Nephron (organoid): ENCODE measurements around the gene HNRNPU.

Experiments used
- H3K27ac Mint-ChIP-seq, 3 experiments: 2 replicates each; pipeline ENCODE4 v1.8.0; 2020; ENCODE audit warnings: mixed read lengths in 3 of 3, mild to moderate bottlenecking in 2 of 3, moderate library complexity in 1 of 3
- H3K27me3 Mint-ChIP-seq: 2 replicates; pipeline ENCODE4 v1.8.0; 2021; ENCODE audit warnings: low read depth, mild to moderate bottlenecking, moderate library complexity, mixed read lengths
- H3K36me3 Mint-ChIP-seq: 2 replicates; pipeline ENCODE4 v1.8.0; 2020; ENCODE audit warnings: low read depth, mixed read lengths
- H3K4me1 Mint-ChIP-seq: 2 replicates; pipeline ENCODE4 v1.8.0; 2020; ENCODE audit warnings: mixed read lengths
- H3K4me3 Mint-ChIP-seq, 3 experiments: 2 replicates each; pipeline ENCODE4 v1.8.0; 2020; ENCODE audit warnings: mild to moderate bottlenecking in 3 of 3, mixed read lengths in 3 of 3, moderate library complexity in 2 of 3
- H3K9me3 Mint-ChIP-seq: 2 replicates; pipeline ENCODE4 v1.8.0; 2020; ENCODE audit warnings: mixed read lengths
- TF ChIP-seq, protein P1 (sequence below), 3 experiments: fragments of 200-600 bp; sonication (generic); IDR thresholded peaks; one replicate each; pipeline ENCODE4 v1.5.0; 2021; ENCODE audit warnings: antibody characterized with exemption in 3 of 3; ENCODE audit not compliant: unreplicated experiment in 3 of 3

HNRNPU gene

DNA sequence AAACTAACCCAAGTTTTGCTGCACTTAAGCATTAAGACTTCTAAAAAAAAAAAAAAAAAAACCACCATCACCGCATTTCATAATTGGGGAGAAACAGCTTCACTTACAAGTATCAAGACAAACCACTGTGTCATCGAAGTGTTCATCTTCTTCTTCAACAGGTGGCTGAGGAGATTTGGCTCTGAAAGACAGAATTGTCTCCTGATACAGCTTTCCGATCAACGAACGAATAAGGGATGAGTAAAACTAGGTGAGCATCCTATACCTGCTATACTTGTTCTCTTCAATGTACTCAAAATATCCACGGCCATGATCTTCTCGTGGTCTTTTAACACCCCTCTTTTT, 2.0 kb downstream of the HNRNPU start:
- Mint-ChIP-seq H3K27ac (peak overlapping the region; percentile 95 to 99 (median 99)), H3K4me3 (peak overlapping the region; percentile 96 to 99 (median 97)), H3K9me3 (no peaks in the 10 kb centered on the region), H3K4me1 (peaks cover 54% of the 10 kb centered on the region), H3K36me3 (peaks cover 50% of the 10 kb centered on the region), H3K27me3 (no peaks in the 10 kb centered on the region)
- TF ChIP-seq, protein P1, sequence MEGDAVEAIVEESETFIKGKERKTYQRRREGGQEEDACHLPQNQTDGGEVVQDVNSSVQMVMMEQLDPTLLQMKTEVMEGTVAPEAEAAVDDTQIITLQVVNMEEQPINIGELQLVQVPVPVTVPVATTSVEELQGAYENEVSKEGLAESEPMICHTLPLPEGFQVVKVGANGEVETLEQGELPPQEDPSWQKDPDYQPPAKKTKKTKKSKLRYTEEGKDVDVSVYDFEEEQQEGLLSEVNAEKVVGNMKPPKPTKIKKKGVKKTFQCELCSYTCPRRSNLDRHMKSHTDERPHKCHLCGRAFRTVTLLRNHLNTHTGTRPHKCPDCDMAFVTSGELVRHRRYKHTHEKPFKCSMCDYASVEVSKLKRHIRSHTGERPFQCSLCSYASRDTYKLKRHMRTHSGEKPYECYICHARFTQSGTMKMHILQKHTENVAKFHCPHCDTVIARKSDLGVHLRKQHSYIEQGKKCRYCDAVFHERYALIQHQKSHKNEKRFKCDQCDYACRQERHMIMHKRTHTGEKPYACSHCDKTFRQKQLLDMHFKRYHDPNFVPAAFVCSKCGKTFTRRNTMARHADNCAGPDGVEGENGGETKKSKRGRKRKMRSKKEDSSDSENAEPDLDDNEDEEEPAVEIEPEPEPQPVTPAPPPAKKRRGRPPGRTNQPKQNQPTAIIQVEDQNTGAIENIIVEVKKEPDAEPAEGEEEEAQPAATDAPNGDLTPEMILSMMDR (IDR thresholded peaks at IDR 0.05; ENCODE audit: unreplicated experiment in 3 of 3), result no peak

DNA sequence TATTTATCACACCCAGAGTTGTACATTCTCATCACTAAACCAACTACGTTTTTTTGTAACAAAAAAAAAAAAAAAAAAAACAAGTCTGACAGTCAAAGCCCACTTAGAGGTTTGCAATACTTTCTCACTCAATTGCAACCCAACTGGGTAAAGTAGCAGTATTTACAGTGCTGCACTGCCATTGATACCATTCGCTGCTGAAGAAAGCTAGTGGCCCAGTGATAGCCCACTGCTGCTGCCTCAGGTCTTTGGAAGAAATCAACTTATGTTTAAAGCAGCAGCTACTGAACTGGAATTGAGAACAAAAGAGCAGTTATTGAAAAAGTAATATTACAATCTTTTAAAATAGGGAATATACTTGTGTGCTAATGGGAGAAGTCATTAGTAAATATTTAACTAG, 2.7 kb downstream of the HNRNPU start:
- Mint-ChIP-seq H3K4me1 (peaks cover 54% of the 10 kb centered on the region), H3K27me3 (no peaks in the 10 kb centered on the region), H3K4me3 (peak overlapping the region; percentile 96 to 99 (median 97)), H3K9me3 (no peaks in the 10 kb centered on the region), H3K27ac (peak overlapping the region; percentile 82 to 99 (median 90)), H3K36me3 (peaks cover 56% of the 10 kb centered on the region)
- TF ChIP-seq, protein P1 (IDR thresholded peaks at IDR 0.05; ENCODE audit: unreplicated experiment in 3 of 3), result no peak

DNA sequence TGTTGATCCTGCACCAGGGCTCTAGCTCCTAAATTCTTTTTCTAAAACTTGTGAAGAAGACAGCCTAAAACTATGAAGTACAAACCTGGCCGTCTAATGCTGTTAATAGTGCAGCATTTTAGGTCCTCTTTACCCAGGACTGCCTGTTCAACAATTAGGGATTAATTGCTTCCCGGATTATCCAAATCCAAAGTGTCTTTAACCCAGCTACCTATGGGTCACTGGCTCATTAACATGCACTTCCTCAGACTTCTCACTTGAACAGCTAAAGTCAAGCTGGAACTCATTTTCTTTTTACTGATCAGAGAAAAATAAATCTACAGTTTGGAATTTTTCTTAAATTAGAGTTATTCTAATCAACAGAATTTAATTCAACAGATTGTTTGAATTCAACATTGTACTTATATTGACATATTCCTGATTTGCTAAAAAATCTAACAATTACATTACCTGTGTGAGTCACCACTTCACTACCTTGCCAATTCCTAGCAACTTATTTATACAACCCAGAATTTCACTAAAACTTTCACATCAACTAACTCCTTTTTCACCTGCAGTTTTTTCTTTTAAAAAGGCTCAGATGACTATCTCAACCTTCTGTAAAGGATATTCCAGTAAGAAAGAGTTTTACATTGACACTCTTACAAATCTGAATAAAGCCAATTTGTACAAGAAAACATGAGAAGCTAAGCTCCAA, 3.3 kb downstream of the HNRNPU start:
- H3K4me1 Mint-ChIP-seq, result peaks cover 52% of the 10 kb centered on the region
- H3K27ac Mint-ChIP-seq, result peak overlapping the region; percentile 82 to 99 (median 90)
- H3K27me3 Mint-ChIP-seq, result no peaks in the 10 kb centered on the region
- TF ChIP-seq, protein P1 (IDR thresholded peaks at IDR 0.05; ENCODE audit: unreplicated experiment in 3 of 3), result no peak
- H3K4me3 Mint-ChIP-seq, result peak overlapping the region; percentile 96 to 99 (median 97)
- no peaks in the 10 kb centered on the region for H3K9me3 Mint-ChIP-seq
- H3K36me3 Mint-ChIP-seq, result peaks cover 62% of the 10 kb centered on the region

DNA sequence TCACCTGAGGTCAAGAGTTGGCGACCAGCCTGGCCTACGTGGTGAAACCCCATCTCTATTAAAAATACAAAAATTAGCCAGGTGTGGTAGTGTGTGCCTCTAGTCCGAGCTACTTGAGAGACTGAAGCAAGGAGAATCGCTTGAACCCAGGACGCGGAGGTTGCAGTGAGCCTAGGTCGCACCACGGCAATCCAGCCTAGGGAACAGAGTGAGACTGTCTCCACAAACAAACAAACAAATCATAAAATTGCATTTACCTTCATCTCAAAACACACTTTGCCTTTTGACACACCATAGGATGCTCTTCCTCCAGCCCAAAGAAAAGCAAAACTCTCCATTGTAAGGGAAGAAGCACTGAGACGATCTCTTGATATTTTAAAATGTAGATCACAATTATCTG, 4.3 kb downstream of the HNRNPU start:
- peaks cover 42% of the 10 kb centered on the region for H3K4me1 Mint-ChIP-seq
- peaks cover 72% of the 10 kb centered on the region for H3K36me3 Mint-ChIP-seq
- H3K9me3 Mint-ChIP-seq, result no peaks in the 10 kb centered on the region
- peak overlapping the region; percentile 15 to 48 (median 31) for H3K27ac Mint-ChIP-seq
- no peaks in the 10 kb centered on the region for H3K27me3 Mint-ChIP-seq
- TF ChIP-seq, protein P1 (IDR thresholded peaks at IDR 0.05; ENCODE audit: unreplicated experiment in 3 of 3), result no peak
- peak overlapping the region; percentile 96 to 99 (median 97) for H3K4me3 Mint-ChIP-seq

DNA sequence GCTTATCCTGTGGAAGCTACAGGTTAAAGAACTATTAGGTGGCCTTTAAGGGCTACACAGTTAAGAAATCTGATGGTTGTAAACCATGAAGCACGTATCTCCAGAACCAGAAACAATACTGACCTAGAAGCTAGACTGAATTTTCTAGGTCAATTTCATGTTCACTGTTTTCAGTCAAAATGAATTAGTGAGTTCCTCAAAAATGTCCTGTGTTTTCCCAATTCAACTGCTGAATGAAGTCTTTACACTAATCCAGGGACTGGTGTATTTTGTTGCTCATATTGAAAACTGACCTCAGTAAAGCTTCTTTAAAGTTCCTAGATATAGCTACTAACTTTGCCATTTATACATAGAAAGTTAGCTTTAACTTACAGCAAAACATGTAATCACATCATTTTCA, 6.0 kb downstream of the HNRNPU start:
- Mint-ChIP-seq H3K9me3 (no peaks in the 10 kb centered on the region), H3K27ac (peak overlapping the region in 1 of 3 experiments; percentile 1), H3K27me3 (no peaks in the 10 kb centered on the region), H3K36me3 (peaks cover 89% of the 10 kb centered on the region), H3K4me3 (peak overlapping the region in 1 of 3 experiments; percentile 19), H3K4me1 (peaks cover 40% of the 10 kb centered on the region)
- TF ChIP-seq, protein P1 (IDR thresholded peaks at IDR 0.05; ENCODE audit: unreplicated experiment in 3 of 3), result no peak

DNA sequence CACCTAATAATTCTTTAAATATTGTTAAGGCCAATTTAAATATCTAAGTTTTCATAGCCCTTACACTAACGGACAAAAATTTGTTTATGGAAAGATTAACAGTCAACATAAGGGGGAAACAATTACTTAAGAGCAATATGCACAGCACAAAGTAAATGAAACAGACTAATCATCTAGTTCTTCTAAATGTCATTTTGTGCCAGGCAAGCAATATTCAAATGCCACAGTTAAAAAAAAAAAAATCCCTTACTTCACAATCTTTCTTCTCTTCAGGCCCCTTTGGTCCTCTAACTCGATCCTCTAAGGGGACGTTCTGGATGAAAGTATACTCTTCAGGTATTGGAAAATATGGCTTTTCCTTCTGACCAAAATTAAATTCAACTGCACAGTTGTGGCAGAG, 6.6 kb downstream of the HNRNPU start:
- H3K27me3 Mint-ChIP-seq, result no peaks in the 10 kb centered on the region
- peaks cover 40% of the 10 kb centered on the region for H3K4me1 Mint-ChIP-seq
- H3K4me3 Mint-ChIP-seq, result no peak overlapping the region
- TF ChIP-seq, protein P1 (IDR thresholded peaks at IDR 0.05; ENCODE audit: unreplicated experiment in 3 of 3), result no peak
- H3K36me3 Mint-ChIP-seq, result peaks cover 89% of the 10 kb centered on the region
- H3K27ac Mint-ChIP-seq, result no peak overlapping the region
- H3K9me3 Mint-ChIP-seq, result no peaks in the 10 kb centered on the region
